NCI-H187 (cell line): ENCODE measurements around the gene PIP5KL1.
A peak's percentile ranks its signal among the peaks of the same experiment; 100 is the strongest.

ENCODE experiments used
- DNase-seq, 2 experiments: peaks; one replicate each; lab custom pipeline; 2025; lab: John Stamatoyannopoulos, UW

The PIP5KL1 gene

DNA sequence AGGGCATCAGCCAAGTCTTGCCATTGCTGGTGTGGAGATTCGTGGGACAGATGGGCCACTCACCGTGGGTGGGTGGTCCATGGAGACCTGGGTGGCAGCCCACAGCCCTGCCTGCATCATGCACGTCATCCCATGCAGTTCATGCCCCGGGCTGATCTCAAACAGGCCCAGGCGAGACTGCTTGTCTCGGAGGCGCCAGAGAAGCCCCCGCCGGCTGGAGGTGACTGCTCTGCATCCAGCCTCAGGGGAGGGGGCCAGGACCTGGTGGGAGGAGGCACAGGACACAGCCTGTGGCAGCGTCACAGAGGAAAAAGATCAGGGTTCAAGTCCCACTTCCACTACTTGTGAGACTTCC is 975 bp downstream of the PIP5KL1 start:
- no peak for DNase-seq

- no peak for DNase-seq
These were observed 1.6 kb downstream of the PIP5KL1 start for GRCh38 chr9:127928676-127929624.

- no peak for DNase-seq
These were observed 2.4 kb downstream of the PIP5KL1 start for GRCh38 chr9:127927988-127928675.

- DNase-seq = no peak
These were observed 3.2 kb downstream of the PIP5KL1 start for GRCh38 chr9:127927201-127927987.

- DNase-seq = no peak
These were observed 3.7 kb downstream of the PIP5KL1 start for GRCh38 chr9:127926906-127927200.

GRCh38 chr9:127925959-127926905 is 4.3 kb downstream of the PIP5KL1 start:
- no peak for DNase-seq

GRCh38 chr9:127924736-127925444 is 5.7 kb downstream of the PIP5KL1 start:
- no peak for DNase-seq

- DNase-seq = no peak
These were observed 6.8 kb downstream of the PIP5KL1 start for GRCh38 chr9:127923771-127924170.

- DNase-seq = no peak
These were observed 7.5 kb downstream of the PIP5KL1 start for GRCh38 chr9:127923046-127923445.

DNA sequence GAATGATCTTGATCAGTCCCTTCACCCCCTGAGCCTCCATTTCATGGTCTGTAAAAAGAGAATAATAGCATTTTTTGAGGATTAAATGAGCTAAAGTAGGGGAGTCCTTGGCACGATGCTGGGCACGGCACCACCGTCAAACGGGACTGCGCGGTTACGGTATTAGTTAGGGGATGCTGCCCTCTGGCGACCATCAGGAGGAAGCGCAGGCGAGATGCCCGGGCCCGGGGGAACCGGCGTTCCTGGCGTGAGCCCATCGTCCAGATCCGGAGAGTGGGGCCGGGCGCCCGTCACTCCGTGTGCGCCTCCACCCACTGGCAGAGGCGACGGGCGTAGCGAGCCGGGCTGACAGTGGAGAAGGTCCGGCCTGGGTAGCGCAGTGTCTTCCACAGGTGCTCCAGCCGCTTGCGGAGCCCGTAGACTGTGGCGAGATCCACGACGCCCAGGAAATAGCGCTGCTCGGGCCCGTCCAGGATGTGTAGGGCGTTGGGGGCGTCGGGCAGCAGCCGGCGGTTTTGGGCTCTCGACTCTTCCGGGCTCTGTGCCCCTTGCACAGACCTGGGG is 8.9 kb downstream of the PIP5KL1 start:
- no peak for DNase-seq

GRCh38 chr9:127920794-127921193 is 9.8 kb downstream of the PIP5KL1 start:
- no peak for DNase-seq

DNA sequence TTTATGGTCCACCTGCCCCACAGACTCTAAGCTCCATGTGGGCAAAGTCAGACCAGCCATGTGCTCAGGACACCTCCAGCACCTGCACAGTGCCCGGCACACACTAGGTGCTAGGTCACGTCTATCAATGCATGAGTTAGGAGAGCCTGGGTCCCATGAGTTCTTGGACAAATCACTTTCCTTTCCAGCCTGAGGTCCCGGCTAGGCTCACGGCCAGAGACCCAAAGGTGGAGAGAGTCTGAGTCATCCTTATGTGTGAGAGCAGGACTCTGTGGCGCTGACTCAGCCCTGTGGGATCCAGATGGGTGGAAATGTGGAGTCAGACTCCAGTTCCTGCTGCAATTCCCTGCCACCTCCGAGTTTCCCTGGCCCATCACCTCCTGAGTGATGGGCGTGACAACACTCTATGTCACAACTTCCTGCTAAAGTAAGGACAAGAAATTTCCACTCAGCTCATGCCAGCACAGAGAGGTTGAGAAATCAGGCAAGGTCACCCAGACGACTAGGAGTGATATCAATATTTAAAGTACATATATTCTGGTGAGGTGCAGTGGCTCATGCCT is 11.2 kb downstream of the PIP5KL1 start:
- no peak for DNase-seq

- no peak for DNase-seq
These were observed 12.1 kb downstream of the PIP5KL1 start for GRCh38 chr9:127918183-127919107.

DNA sequence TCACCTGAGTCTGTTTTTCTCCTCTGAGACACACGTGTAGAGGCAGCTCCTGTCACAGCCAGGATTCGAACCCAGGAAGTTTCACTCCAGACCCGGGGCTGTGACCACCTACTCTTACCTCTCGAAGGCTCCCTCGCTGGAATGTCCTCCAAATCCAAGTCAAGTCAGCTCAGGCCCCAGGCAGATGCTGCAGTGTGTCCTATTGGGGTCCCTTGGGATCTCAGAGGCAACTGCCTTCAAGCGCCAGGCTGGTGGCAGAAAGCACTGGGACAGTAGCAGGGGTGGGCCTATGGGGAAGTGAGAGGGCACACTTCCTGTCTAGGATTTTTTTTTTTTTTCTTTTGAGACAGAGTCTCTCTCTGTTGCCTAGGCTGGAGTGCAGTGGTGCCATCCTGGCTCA is 13.0 kb downstream of the PIP5KL1 start:
- no peak for DNase-seq

- DNase-seq = peak; percentile 40 to 73
These were observed 13.6 kb downstream of the PIP5KL1 start, which contains the start of gene ST6GALNAC4 for GRCh38 chr9:127916720-127917581. ST6GALNAC4 (minus strand) TSS chr9:127917041; CDS start chr9:127916419, 622 bp downstream.

GRCh38 chr9:127915801-127916719 is 14.5 kb downstream of the PIP5KL1 start:
- DNase-seq = no peak

DNA sequence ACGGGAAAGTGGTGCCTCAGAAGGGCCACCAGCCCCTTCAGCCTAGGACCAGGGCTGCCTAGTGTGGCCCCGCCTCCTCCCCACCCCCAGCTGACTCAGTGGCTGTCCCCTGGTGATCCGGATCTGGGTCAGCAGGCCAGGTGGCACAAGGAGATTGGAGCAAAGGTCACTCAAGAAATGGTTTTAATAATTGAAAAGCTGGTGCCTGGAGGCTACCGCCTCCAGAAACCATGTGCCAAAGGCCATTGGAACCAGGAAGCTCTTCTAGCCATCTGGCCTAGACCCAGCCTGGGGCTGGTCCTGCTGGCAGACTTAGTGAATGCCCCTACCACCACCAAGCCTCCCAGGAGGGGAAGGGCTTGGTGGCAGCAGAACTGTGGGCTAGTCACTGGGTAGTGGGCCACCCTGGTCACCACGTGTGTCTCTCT is 15.2 kb downstream of the PIP5KL1 start:
- no peak for DNase-seq
